Pancreas (tissue), 10 donors: ENCODE results near the gene MICAL3. TPM values are rescaled to one million over a fixed set of nuclear protein-coding genes. Genes with fewer than 3 reads are reported as not detected.

Experiments used
- ATAC-seq, 4 donors: fragments of 200-7000 bp; cut with Tn5 transposase; one replicate each; pipeline versions ENCODE4 v1.8.0 to v1.9.1; 2020; ENCODE audit warnings: mild to moderate bottlenecking in 4 of 4, moderate library complexity in 4 of 4
- DNase-seq, 6 donors: peaks; one replicate each; pipeline ENCODE4 v3.0.0-alpha.2; 2020
- FAIRE-seq: peaks from 2 replicates; lab custom pipeline; 2012; peaks lifted over from hg19 to GRCh38; lab: Jason Lieb, UNC
- H3K27ac ChIP-seq, 4 donors: fragments of 200-600 bp; sonication (generic); 1 replicate in 3 of 4; 2 replicates in 1 of 4; pipeline versions ENCODE4 v1.5.0 to v1.8.0; 2020
- H3K27me3 ChIP-seq, 4 donors: fragments of 200-600 bp; one replicate each; pipeline ENCODE4 v1.8.0; 2021
- H3K36me3 ChIP-seq, 3 donors: fragments of 200-600 bp; sonication (generic) in 1 of 3; one replicate each; pipeline versions ENCODE4 v1.5.0 to v1.8.0; 2020 to 2021
- H3K4me1 ChIP-seq, 3 donors: fragments of 200-600 bp; one replicate each; pipeline ENCODE4 v1.8.0; 2021
- H3K4me3 ChIP-seq, 4 donors: fragments of 200-600 bp; sonication (generic) in 2 of 4; one replicate each; pipeline versions ENCODE4 v1.5.0 to v1.8.0; 2020 to 2021
- H3K9me3 ChIP-seq, 4 donors: fragments of 200-600 bp; one replicate each; pipeline ENCODE4 v1.8.0; 2021
- CTCF ChIP-seq, 4 donors: fragments of 200-600 bp; sonication (generic) in 3 of 4; IDR thresholded peaks; one replicate each; pipeline versions ENCODE4 v1.5.0 to v1.8.0; 2021; ENCODE audit warnings: antibody characterized with exemption in 4 of 4
- WGBS, 2 donors: extraction: QIAGEN DNeasy Blood & Tissue Kit; methylation state at CpG; one replicate each; pipeline ENCODE4 v1.1.7; 2013; 5-methylcytosine and 5-hydroxymethylcytosine counted together
- intact Hi-C, 3 donors: fragments of 100-400 bp; cut with DNase I; formaldehyde crosslinking; loops; one replicate each; pipeline versions ENCODE4 v1.11.1 to v1.14.2; 2022
- polyA plus RNA-seq, 2 donors: library from polyadenylated mRNA; stranded (reverse); fragments of 200-250 nt; gene quantifications; one replicate each; pipeline ENCODE4 v1.2.3, GENCODE V29; 2013
- total RNA-seq, 6 donors: library from RNA; stranded (reverse); fragmentation: NEBNext Ultra II Directional in 4 of 6; extraction: Animal tissue kit (Norgen Biotek cat#: 25700) in 4 of 6; gene quantifications; one replicate each; pipeline versions ENCODE4 v1.2.1 to v1.2.4, GENCODE V29; 2021 to 2023
- donor health status: healthy with polysubstance abuse.
- donor health status: DM: no; HTN: no; CAD: no; lungs with moderate emphysema.
- donor health status: DM: no; HTN: no; CAD: no.
- donor health status: control.
- donor health status: control.
- donor health status: Bipolar disorder and iron deficiency.
- donor health status: DM: yes; HTN: yes; CAD: no.
- donor health status: DM: no; HTN: no; CAD: no.
- donor health status: DM: no; HTN: no; CAD: no.
- donor health status: DM: yes; HTN: yes; CAD: no.

The MICAL3 gene
- total and polyA plus RNA-seq, 8 donors: 5.9 to 56.8 (median 25.5) TPM

- FAIRE-seq (no peak), DNase-seq (no peak), ATAC-seq (no peak)
- Histone ChIP-seq H3K9me3 (no peaks in the 10 kb centered on the region), H3K36me3 (peaks cover 0 to 43% (median 0%) of the 10 kb centered on the region in 3 donors), H3K4me3 (no peak overlapping the region), H3K27me3 (no peaks in the 10 kb centered on the region), H3K4me1 (no peaks in the 10 kb centered on the region), H3K27ac (no peak overlapping the region)
- intact Hi-C loops: no loop called here
- 71 to 75% methylated on average over 2 of the region's 2 CpGs for WGBS, 2 donors
- no peak for TF ChIP-seq CTCF (IDR thresholded peaks at IDR 0.05)
Measured at GRCh38 chr22:17897426-17897825, 126.9 kb downstream of the MICAL3 start.

GRCh38 chr22:17896586-17896985, 127.8 kb downstream of the MICAL3 start:
- Histone ChIP-seq H3K27me3 (no peaks in the 10 kb centered on the region), H3K4me1 (no peaks in the 10 kb centered on the region), H3K36me3 (peaks cover 0 to 43% (median 0%) of the 10 kb centered on the region in 3 donors), H3K4me3 (no peak overlapping the region), H3K27ac (peak overlapping the region in 1 of 4 donors; percentile 19), H3K9me3 (no peaks in the 10 kb centered on the region)
- peak; percentile 72 to 86 (median 82) for ATAC-seq
- intact Hi-C loops: no loop called here
- TF ChIP-seq CTCF (IDR thresholded peaks at IDR 0.05): peak in 1 of 4 donors; percentile 29
- 68 to 72% methylated on average over 14 of the region's 14 CpGs for WGBS, 2 donors
- DNase-seq: peak in 4 of 6 donors; percentile 26 to 74 (median 52)
- no peak for FAIRE-seq

GRCh38 chr22:17893900-17894535, 130.3 kb downstream of the MICAL3 start:
- Histone ChIP-seq H3K27me3 (no peaks in the 10 kb centered on the region), H3K4me1 (no peaks in the 10 kb centered on the region), H3K4me3 (no peak overlapping the region), H3K36me3 (peaks cover 0 to 34% (median 0%) of the 10 kb centered on the region in 3 donors), H3K27ac (no peak overlapping the region), H3K9me3 (no peaks in the 10 kb centered on the region)
- intact Hi-C loops: no loop called here
- WGBS, 2 donors: 92 to 93% methylated on average over 7 of the region's 7 CpGs
- ATAC-seq (no peak), FAIRE-seq (no peak), DNase-seq (no peak)
- no peak for TF ChIP-seq CTCF (IDR thresholded peaks at IDR 0.05)

GRCh38 chr22:17892376-17892775, 132.0 kb downstream of the MICAL3 start:
- no peak for FAIRE-seq
- intact Hi-C loops: no loop called here
- ATAC-seq: no peak
- no peak for TF ChIP-seq CTCF (IDR thresholded peaks at IDR 0.05)
- DNase-seq: no peak
- Histone ChIP-seq H3K36me3 (peaks cover 0 to 32% (median 0%) of the 10 kb centered on the region in 3 donors), H3K27me3 (no peaks in the 10 kb centered on the region), H3K4me1 (no peaks in the 10 kb centered on the region), H3K27ac (no peak overlapping the region), H3K9me3 (no peaks in the 10 kb centered on the region), H3K4me3 (no peak overlapping the region)
- 89 to 94% methylated on average over 4 of the region's 4 CpGs for WGBS, 2 donors

GRCh38 chr22:17891481-17892167, 132.7 kb downstream of the MICAL3 start:
- DNase-seq (no peak), ATAC-seq (peak in 3 of 4 donors; percentile 36 to 72 (median 58)), FAIRE-seq (no peak)
- Histone ChIP-seq H3K27ac (no peak overlapping the region), H3K27me3 (no peaks in the 10 kb centered on the region), H3K4me3 (no peak overlapping the region), H3K9me3 (no peaks in the 10 kb centered on the region), H3K36me3 (peaks cover 0 to 32% (median 0%) of the 10 kb centered on the region in 3 donors), H3K4me1 (no peaks in the 10 kb centered on the region)
- TF ChIP-seq CTCF (IDR thresholded peaks at IDR 0.05): no peak
- WGBS, 2 donors: 69 to 70% methylated on average over 12 of the region's 12 CpGs
- intact Hi-C loops: no loop called here
